Keratinocyte (primary cell): Measurements from ENCODE around the gene MAGI1.

ENCODE experiments used
- CTCF ChIP-seq, 3 experiments: IDR thresholded peaks in 1 of 3; conservative IDR thresholded peaks in 1 of 3; optimal IDR thresholded peaks in 1 of 3; 2 replicates in 2 of 3; 3 replicates in 1 of 3; pipeline versions ENCODE3 to v1.5.1; 2011; ENCODE audit warnings: low read length in 3 of 3, mild to moderate bottlenecking in 3 of 3, moderate library complexity in 2 of 3, control low read depth in 1 of 3, inconsistent platforms in 1 of 3; ENCODE audit not compliant: insufficient read depth in 2 of 3; ENCODE audit errors: extremely low read depth in 1 of 3
- EZH2 ChIP-seq: IDR thresholded peaks from one replicate; pipeline ENCODE4 v1.6.1; 2012; ENCODE audit warnings: inconsistent platforms, mild to moderate bottlenecking, low read length, moderate library complexity

GRCh38 chr3:65856907-65857306 is 181.8 kb downstream of the MAGI1 start:
- TF ChIP-seq CTCF (optimal IDR thresholded peaks at IDR 0.05 in 1 of 3, IDR thresholded peaks at IDR 0.05 in 1 of 3, conservative IDR thresholded peaks at IDR 0.05 in 1 of 3; ENCODE audit: extremely low read depth in 1 of 3, insufficient read depth in 2 of 3, low read length in 3 of 3) = no peak
- no peak for TF ChIP-seq EZH2
